GM18507 (cell line): ENCODE results near the gene RFXAP.

Experiments
- DNase-seq: peaks from one replicate; pipeline ENCODE4 v3.0.0; 2011; ENCODE audit warnings: low read depth; ENCODE audit not compliant: insufficient read length; ENCODE audit errors: extremely low spot score
- FAIRE-seq: peaks from 2 replicates; lab custom pipeline; 2011; peaks lifted over from hg19 to GRCh38; lab: Jason Lieb, UNC

The RFXAP gene

DNA sequence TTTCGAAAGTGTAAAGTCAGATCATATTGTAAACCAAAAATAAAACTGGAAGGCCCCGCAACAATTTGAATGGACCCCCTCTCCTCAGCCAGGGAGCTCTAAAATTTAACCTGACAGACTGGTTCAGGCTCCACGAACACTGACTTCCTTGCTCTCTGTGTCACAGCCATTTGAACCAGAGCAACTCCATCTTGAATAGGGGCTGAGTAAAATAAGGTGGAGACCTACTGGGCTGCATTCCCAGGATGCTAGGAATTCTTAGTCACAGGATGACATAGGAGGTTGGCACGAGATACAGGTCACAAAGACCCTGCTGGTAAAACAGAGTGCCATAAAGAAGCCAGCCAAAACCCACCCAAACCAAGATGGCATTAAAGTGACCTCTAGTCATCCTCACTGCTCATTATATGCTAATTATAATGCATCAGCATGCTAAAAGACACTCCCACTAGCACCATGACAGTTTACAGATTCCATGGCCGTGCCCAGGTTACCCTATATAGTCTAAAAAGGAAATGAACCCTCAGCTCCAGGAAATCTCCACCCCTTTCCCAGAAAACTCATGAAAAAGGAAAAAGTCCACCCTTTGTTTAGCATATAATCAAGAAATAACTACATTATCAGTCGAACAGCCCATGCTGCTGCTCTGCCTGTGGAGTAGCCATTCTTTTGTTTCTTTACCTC lies 43.1 kb downstream of the RFXAP start:
- no peak for DNase-seq
- FAIRE-seq = no peak

DNA sequence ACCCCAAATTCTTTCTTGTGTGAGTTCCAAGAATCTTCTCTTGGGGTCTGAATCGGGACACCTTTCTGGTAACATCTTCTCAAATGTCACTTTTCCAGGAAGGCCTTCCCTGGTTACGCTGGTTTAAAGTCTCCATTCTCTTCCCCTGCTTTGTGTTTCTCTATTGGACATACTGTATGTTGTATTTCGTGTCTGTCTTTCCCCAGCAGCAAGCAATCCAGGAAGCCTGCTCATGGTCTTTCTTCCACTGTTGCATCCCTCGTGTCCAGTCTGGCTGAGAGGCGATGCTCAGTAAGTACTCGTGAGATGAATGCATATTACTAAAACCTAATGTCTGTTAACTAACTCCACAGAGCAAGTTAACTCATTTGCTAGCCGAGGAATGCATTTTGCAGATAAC lies 43.7 kb downstream of the RFXAP start:
- no peak for FAIRE-seq

DNA sequence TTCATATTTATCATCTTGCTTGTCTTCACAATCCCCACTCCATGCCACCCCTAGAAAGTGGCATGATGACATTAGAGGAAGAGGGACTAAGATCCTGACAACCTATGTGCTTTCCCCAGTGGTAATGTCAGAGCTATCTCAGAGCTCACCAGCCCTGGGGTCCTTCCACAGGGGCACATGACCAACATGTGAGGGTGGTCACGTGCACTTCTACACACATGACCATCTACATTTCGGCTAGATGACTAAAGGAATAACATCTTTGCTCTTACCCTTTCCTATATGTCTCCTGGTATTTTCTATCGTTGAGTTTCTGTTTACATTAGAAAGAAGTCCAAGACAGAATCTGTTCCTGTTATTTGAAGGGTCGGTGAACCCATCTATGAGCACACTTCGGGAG lies 46.2 kb downstream of the RFXAP start:
- no peak for FAIRE-seq
- no peak for DNase-seq

More for the DNA sequence above, 43.7 kb downstream of the RFXAP start:
- DNase-seq = no peak

DNA sequence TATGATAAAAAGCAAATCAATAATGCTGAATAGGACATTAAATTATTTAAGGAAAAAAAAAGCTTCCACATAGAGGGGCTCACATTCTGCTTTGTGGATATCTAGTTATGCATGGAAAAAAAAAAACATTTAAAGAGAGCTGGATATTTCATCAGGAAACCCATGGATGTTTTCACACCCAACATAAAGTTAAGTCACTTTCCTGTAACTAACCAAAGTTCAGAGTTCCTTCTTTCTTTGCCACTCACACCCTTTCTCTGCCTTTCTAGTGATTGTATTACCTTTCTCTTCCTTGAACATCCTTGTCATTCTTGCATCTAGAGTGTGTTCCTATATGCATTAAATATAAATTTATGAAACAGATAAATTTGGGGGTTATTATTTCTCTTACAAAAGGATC lies 47.2 kb downstream of the RFXAP start:
- DNase-seq (no peak), FAIRE-seq (no peak)

- FAIRE-seq (no peak), DNase-seq (no peak)
Observed at GRCh38 chr13:36870050-36870692, 51.1 kb downstream of the RFXAP start.

- DNase-seq (no peak), FAIRE-seq (no peak)
Observed at GRCh38 chr13:36872621-36873020, 53.6 kb downstream of the RFXAP start.

- FAIRE-seq (no peak), DNase-seq (no peak)
Observed at GRCh38 chr13:36875431-36875830, 56.4 kb downstream of the RFXAP start.

DNA sequence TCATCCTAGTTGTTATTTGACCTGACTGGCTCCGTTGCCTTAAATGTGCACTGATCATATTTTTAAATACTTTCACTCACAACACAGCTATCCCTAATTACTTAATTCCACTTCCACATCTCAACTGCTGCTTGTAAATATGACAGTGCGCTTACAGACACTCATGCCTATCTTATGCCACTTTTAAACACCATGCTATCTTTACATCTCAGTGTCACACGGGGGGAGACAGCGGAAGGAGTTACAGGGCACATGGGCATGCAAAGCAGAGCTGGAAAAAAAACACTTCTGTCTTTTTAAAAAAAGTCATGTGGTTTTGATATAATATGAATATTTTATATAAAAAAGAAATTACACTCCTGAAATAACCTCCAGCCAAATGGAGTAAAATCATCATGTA lies 56.9 kb downstream of the RFXAP start:
- no peak for FAIRE-seq
- no peak for DNase-seq
